HG03457 (cell line): ENCODE data around the gene PPP4R2.
"Not testable (repeated sequence)": the region's sequence is repeated elsewhere in the genome, so short reads cannot be mapped to it uniquely, and the experiment has no call there.

ENCODE experiments used
- ATAC-seq: cut with Tn5 transposase; IDR thresholded peaks from one replicate; pipeline ENCODE4 v1.9.1; 2021; ENCODE audit warnings: moderate number of reproducible peaks; ENCODE audit not compliant: unreplicated experiment

PPP4R2 gene

DNA sequence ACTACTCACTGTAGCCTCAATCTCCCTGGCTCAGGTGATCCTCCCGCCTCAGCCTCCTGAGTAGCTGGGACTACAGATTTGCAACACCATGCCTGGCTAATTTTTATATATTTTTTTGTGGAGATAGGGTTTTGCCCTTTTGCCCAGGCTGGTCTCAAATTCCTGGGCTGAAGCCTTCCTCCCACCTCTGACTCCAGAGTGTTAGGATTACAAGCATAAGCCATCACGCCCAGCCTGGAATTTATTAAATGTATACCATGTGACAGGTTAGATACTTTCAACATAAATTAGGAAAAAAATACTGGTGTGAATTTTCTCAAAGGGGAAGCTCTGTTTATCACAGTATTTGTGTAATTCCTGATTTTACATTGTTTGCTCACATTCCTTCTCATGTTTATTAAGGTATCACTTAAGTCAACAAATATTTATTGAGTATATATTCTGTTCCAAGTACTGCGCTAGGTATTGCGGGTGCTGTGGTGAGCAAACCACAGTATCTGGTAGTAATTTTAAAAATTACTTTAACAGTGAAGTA lies 24.8 kb downstream of the PPP4R2 start:
- ATAC-seq = no peak

DNA sequence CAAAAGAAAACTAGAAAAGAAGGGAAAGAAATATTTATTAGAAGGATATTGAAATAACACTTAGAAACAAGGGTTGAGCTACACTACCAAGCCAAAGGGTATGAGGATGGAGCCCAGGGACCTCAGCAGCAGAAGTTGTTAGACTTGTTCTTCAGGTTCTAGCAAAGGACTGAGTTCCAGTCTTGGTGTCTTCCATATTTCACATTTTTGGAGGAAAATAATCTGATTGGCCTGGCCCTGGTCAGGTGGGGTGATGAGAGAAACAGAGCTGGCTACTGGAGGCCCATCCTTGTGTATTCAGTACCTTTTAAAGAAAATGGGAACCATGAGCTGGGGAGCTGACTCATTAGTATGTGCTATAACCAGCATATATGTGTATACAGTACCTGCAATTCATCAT lies 28.2 kb downstream of the PPP4R2 start:
- ATAC-seq = no peak

DNA sequence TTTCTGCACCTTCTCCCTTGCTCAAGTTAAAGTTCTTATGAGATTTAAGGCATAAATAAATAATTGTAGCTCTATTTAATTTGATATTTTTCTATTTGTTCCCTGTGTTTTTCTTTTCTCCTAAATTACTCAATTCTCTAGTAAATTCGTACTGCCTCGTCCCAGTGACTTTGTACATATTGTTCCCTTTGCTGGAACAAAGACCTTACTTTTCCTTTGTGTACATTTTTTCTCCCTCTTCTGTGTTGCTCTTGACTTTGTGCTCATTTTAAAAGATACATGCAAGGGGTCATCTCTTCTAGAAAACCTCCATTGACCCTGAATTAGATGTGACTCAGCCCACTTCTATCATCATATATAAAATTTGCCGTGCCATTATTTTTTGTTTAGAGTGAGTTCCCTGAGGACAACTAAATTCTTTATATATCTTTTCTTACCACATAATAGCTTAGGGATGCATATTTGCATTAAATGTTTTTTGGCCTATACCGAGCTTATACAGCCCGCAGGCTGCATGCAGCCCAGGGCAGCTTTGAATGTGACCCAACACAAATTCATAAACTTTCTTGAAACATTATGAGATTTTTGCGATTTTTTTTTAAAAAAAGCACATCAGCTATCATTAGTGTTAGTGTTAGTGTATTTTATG lies 29.6 kb downstream of the PPP4R2 start:
- no peak for ATAC-seq

DNA sequence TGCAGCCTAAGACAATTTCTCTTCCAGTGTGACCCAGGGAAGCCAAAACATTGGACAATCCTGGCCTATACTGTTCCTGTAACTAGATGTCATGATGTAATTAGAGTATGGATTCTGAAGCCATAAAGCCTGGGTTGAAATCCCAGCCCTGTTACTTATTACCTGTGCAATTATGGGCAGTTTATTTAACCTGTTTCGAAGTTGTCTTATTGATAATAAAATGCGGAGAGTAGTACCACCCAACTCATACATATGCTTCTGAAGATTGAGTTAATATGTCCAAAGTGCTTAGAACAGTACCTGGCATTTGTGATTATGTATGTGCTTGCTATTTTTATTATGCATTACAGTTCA lies 30.1 kb downstream of the PPP4R2 start:
- no peak for ATAC-seq

DNA sequence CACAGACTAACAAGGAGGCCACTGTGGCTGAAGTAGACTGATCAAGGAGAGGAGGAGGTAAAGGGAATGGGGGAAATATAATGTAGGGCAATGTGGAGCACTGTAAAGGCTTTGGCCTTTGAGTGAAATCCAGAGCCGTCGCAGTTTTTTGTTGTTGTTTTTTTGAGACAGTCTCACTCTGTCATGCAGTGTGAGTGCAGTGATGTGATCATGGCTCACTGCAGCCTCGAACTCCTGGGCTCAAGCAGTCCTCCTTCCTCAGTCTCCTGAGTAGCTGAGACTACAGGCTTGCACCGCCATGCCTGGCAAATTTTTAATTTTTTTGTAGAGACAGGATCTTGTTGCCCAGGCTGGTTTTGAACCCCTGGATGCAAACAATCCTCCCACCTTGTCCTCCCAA lies 32.2 kb downstream of the PPP4R2 start:
- ATAC-seq = no peak

DNA sequence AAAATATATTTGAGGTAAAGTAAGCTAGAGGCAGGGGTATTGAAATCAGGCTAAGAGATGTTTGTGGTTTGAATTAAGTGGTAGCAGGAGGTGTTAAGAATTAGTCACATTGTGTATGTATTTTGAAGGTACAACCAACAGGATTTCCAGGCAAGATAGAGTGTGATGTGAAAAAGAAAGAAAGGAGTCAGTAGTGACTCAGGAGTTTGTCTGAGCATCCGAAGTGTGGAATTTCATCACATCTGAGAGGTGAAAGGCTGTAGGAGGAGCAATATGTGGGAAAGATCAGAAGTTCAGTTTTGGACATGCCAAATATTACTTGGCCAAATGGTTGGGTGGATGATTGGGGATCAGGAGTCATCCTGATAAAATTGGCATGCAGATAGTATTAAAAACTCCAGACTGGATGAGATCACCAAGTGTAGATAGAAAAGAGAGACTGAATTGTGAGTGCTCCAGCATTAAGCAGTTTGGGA lies 32.7 kb downstream of the PPP4R2 start:
- ATAC-seq = no peak

DNA sequence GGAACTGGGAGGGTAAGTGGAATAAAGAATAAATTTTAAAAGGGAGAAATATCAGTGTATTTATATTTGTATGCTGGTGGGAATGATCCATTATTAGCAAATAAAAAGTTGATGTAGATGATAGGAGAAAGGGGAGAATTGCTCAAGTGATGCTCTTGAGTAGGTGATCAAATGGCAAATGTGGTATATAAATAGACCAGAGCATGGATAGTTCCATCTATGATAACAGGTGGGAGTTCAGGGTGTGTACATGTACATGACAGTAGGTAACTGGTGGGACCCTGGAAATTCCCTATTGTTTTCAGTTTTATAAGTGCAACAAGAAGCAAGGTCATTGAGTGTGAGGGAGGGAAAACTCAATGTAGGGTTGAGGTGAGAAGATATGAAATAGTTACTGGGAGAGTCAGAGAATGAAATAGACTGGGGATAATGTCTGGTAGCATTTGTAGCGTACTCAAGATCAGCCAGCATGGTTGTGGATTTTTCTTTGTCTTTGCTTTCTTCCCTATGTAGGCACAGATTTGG lies 33.5 kb downstream of the PPP4R2 start:
- ATAC-seq = no peak

DNA sequence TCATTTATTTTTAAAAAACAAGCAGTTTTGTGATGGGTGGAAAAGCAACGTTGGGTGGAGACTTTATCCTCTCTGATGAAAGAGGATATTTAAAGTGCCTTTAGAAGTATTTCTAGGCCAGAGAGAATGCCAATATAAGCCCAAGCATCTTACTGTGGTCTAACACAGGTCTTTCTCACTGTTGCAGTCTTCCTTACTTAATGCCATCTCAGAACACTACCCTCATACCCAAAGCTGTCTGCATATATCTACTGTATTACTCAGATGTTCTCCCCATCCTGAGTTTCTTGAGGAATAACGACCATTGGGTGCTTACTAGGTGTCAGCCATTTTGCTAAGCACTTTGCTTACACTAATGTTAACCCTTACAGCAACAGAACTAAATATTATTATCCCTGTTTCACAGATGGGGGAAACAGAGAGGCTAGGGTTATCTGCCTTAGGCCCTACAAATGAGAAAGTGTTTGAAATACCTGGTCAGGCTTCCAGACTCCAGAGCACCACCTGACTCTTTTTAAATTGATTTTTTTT lies 35.0 kb downstream of the PPP4R2 start:
- ATAC-seq = no peak

DNA sequence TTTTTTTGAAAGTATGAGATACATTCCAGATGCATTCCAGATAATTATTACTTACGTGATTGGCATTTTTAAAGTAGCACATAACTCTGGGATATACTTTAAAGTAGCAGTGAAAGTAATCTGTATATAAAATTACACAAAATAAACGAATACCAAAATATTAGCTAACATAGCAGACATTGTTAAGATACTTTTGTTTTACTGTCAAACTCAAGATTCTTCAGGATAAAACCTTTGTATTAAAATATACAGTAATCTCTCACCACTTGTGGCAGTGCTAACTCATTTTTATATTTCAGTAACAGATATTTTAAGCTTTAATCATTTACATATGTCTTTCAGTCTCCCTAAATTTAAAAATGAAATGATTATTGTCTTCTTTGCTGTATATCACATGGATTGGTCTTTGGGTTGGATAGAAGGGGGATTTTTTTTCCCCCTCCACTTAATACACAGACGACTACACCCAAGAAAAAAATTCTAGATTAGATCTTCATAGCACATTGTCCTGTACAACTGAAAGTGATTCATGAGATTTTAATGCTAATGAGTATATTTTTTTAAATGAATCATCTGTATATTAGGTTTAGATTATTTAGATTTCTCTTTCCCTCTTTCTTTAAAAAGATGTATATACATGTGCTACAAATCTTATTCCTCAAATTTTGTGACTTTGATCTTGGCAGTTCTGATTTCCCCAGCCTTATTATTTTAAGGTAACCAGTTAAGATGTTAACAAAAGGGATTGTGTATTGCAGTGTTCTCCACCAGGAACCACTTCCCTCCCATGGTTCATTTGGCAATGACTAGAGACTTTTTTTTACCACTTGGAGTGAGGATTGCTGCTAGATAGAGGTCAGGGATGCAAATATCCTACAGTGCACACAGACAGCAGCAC lies 40.3 kb downstream of the PPP4R2 start:
- ATAC-seq = no peak

DNA sequence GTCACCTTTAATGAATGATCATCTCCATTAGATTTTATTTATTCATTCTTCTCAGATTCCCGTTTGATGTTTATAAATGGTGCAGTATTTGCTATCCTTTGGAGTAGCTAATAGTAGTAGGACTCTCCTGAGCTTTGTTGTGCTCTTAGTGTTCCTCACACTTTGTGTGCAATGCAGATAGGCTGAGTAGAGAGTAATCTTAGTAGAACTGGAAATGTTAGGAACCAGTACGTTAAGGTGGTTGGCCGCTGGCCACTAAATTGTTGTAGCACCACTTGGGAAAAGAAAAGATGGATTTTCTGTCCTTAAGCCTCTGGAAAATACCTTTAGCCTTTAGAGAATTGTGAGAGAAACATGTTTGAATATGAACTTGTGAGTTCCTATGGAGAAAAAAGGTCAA lies 44.9 kb downstream of the PPP4R2 start:
- no peak for ATAC-seq

DNA sequence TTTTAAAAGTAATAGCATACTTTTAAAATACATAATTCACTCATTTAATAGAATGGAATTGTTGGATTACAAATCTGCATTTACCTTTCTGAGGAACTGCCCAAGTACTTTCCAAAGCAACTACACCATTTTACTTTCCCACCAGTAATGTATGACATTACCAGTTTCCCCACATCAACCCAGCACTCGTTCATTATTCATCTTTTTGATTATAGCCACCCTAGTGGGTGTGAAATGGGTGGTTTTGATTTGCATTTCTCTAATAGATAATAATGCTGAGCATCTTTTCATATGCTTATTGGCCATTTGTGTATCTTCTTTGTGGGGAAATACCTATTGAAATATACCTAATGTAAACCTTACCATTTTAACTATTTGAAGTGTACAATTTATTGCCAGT lies 46.8 kb downstream of the PPP4R2 start:
- ATAC-seq = no peak

DNA sequence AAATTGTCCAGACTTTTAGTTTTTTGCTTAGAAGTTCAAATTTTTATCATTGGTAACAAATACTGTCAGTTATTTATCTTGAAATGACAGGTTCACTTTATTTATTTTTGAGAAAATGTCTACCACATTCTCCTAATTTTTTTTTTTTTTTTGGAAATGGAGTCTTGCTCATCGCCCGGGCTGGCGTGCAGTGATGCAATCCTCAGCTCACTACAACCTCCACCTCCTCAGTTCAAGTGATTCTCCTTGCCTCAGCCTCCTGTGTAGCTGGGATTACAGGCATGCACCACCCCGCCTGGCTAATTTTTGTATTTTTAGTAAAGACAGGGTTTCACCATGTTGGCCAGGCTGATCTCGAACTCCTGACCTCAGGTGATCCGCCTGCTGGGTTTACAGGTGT lies 48.8 kb downstream of the PPP4R2 start:
- no peak for ATAC-seq

DNA sequence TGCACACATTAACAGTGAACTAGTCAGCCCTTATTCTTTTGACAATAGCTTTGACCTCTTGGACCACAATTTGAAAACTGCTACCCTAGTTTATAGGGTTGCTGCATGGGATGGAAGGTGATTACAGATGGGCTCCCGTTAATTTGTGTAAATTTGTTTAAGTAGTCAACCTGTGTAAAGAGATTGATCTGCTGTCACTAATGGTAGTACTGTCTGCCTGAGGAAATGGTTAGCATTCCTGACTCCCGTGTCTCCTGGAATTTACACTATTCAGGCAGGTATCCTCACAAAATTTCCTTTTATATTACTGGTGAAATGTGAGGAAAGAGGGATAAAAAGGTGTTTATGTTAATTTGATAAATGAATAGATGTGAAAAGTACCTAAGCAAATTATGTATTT lies 49.6 kb downstream of the PPP4R2 start:
- ATAC-seq = no peak

DNA sequence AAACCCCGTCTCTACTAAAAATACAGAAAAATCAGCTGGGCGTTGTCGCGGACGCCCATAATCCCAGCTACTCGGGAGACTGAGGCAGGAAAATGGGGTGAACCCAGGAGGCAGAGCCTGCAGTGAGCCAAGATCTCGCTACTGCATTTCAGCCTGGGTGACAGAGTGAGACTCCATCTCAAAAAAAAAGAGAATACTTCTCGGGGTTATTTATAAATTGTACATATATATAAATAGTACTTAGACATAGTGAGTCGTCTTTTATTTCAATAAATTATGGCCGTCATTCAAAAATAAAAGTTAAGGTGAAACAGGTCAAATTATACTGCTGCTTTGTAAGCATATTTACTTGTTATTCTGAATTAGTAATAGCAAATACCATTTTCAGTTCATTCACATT lies 52.7 kb downstream of the PPP4R2 start:
- ATAC-seq = no peak

DNA sequence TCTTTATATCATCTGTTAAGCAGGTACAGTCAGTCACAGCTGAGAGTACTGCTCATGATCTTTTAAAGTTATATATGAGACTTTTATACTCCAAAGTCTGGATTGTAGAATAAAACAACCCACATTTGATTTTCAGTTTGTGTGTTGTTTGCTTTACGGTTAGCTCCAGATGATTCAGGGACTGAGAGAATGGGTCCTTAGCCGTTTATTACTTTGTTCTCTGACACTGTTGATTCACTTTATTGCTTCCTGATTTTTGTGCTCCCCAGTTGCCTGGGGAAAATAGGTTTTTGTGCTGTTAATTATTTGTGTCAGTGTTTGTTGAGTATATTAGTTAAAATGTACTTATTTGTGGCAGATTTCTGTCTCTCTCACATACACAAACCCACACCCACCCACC lies 56.2 kb downstream of the PPP4R2 start:
- ATAC-seq = no peak

DNA sequence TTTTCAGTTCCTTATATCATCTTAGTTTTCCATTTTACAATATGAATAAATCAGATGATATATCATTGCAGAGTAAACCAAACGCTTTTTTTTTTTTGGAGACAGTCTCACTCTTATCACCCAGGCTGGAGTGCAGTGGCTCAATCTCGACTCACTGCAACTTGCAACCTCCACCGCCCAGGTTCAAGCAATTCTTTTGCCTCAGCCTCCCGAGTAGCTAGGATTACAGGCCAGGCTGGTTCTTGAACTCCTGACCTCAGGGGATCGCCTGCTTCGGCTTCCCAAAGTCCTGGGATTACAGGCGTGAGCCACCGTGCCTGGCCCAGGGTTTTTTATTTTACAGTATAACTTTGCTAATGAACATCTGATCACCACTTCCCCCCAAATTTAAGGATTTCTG lies 59.0 kb downstream of the PPP4R2 start:
- ATAC-seq = no peak

DNA sequence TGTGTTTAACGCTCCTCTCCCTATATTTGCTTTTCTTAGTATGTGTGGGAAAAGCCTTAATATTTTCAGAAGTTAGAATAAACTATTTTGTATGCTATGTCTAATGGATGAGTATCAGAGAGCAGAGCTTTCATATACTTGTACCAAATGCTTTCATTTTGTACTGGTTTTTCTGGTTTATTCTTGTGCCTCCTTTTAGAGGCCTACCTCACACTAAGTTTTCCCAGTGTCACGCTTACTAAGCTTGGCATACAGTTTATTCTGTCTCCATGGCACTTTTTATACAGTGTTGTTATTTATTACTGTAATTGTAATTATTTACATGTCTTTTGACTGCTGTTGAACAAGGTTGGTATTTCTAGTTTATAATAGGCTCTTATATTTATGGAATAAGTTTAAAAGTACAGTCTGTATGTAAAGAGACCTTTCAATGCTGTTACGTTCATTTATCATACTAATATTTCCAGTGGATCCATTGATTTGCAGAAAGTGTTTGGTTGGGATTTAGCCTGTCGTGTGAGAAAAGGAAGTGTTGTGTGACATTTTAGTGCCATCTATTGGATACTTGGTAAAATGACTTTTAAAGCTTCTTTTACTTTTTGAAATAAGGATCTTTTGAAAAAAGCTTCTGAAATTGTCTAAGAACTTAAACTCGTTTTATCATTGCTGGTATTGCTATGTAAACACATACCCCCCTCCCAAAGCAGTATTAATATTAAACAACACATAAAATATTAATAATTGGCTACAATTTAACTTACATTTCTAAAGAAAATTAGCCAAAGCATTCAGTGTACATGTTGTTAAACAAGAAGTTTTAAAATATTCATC lies 59.6 kb downstream of the PPP4R2 start:
- ATAC-seq = no peak

DNA sequence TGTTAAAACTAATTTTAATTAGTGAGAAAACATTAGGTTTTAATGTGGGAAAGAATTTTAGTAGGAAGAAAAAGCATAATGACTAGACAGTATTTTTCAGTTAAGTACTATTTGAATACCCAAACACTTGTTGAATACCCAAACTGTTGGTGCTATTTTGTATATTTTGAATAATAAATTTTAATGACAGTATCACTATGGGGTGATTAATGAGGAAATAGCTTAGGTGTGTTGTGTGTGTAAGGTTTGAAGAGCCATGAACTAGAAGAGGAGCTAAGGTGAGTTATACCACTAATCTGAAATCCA lies 60.2 kb downstream of the PPP4R2 start:
- ATAC-seq = no peak

DNA sequence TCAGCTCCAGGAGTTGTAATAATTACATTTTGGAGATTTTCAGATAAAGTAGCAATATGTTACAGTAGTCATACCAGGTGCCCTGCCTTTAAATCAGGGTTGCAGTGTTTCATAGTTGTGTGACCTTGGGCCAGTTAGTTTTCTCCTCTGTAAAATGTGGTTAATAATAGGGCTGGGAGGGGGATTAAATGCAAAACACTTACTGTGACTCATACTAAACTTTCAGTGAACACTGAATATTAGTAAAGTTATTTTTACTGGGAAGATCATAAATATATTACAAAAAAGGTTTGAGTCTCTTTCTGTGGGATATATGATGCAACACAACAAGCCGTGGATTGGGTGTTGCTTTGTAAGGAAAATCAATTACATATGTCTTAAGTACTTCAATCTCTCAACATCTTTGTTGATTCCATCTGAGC lies 63.7 kb downstream of the PPP4R2 start:
- no peak for ATAC-seq

DNA sequence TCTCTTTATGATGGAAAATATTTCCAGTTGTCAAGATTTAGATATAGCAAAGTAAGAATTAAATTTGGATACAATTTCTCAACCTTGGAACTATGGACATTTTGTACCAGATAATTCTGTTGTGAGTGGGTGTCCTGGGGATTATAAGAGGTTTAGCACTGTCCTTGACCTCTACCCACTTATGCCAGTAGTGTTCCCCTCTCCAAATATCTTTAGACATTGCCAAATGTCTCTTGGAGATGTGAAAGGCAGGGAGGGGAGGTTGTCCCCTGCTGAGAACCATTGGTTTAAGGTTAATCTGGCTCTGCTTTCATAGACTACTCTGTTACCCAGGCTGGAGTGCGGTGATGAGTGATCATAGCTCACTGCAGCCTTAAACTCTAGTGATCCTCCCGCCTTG lies 64.8 kb downstream of the PPP4R2 start, which contains the start of gene EBLN2:
TSS of gene EBLN2 (plus strand) at position 244 of the 400 bp plus-strand sequence. CDS start 423 bp downstream, outside the sequence.
- ATAC-seq = no peak

DNA sequence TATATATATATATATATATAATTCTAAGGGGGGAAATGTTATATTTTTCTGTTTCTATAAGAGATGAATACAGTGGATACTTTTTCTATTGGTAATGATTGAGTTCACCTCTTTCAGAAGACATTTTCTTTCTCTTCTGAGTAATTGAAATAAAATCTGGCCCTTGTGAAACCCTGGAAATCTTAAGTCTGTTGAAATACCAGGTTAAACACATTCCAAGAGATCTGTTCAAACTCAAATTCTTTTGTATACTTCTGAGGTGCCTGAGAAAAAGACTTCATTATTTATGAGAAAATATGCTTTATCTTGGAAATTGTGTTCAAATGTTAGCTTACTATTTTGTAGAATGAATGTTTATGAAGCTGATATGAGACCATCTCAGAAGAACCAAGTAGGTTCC lies 69.6 kb downstream of the PPP4R2 start:
- ATAC-seq = not testable (repeated sequence)
